Esophagus muscularis mucosa (tissue), 4 donors: ENCODE results near the gene HABP4. TPM values are rescaled to one million over a fixed set of nuclear protein-coding genes. Genes with fewer than 3 reads are reported as not detected.

Experiments used
- DNase-seq: peaks from one replicate; pipeline ENCODE4 v3.0.0-alpha.2; 2017; ENCODE audit errors: extremely low spot score
- H3K27ac ChIP-seq, 4 donors: fragments of 200-600 bp; sonication (generic); replicated peaks in 1 of 4; 1 replicate in 3 of 4; 2 replicates in 1 of 4; pipeline ENCODE4 v1.5.1; 2016 to 2019; ENCODE audit warnings: mild to moderate bottlenecking in 1 of 4
- H3K27me3 ChIP-seq, 4 donors: fragments of 200-600 bp; sonication (generic); one replicate each; pipeline versions ENCODE4 v1.5.1 to v1.6.0; 2016 to 2019
- H3K36me3 ChIP-seq, 4 donors: fragments of 200-600 bp; sonication (generic); one replicate each; pipeline ENCODE4 v1.5.1; 2016 to 2019
- H3K4me1 ChIP-seq, 4 donors: fragments of 200-600 bp; sonication (generic); one replicate each; pipeline ENCODE4 v1.5.1; 2016 to 2019
- H3K4me3 ChIP-seq, 4 donors: fragments of 200-600 bp; sonication (generic); 1 replicate in 2 of 4; 2 replicates in 2 of 4; pipeline ENCODE4 v1.5.1; 2016 to 2019; ENCODE audit warnings: mild to moderate bottlenecking in 4 of 4, moderate library complexity in 1 of 4
- H3K9me3 ChIP-seq, 4 donors: fragments of 200-600 bp; sonication (generic); 1 replicate in 3 of 4; 2 replicates in 1 of 4; pipeline ENCODE4 v1.5.1; 2016 to 2019
- CTCF ChIP-seq, 3 experiments: fragments of 200-600 bp in 2 of 3; fragments of 450-650 bp in 1 of 3; sonication (generic) in 2 of 3; IDR thresholded peaks; one replicate each; pipeline ENCODE4 v1.5.1; 2017 to 2019; ENCODE audit warnings: antibody characterized with exemption in 3 of 3, mild to moderate bottlenecking in 2 of 3, moderate library complexity in 1 of 3
- EP300 ChIP-seq: sonication (generic); formaldehyde crosslinking; IDR thresholded peaks from one replicate; pipeline ENCODE4 v1.6.1; 2017; ENCODE audit warnings: antibody characterized with exemption
- POLR2A ChIP-seq: fragments of 450-650 bp; IDR thresholded peaks from one replicate; pipeline ENCODE4 v1.6.1; 2017; ENCODE audit warnings: antibody characterized with exemption, moderate library complexity, mild to moderate bottlenecking, low read depth
- POLR2AphosphoS5 ChIP-seq, 2 donors: sonication (generic); formaldehyde crosslinking; IDR thresholded peaks; one replicate each; pipeline ENCODE4 v1.6.1; 2017; ENCODE audit warnings: antibody characterized with exemption in 2 of 2
- WGBS: methylation state at CpG from one replicate; pipeline ENCODE4 v1.1.5; 2018; 5-methylcytosine and 5-hydroxymethylcytosine counted together
- intact Hi-C: fragments of 100-400 bp; cut with DNase I; formaldehyde crosslinking; loops from one replicate; pipeline ENCODE4 v1.15.1; 2023
- total RNA-seq, 4 donors: library from RNA; depleted of rRNA; stranded (reverse); fragments of >200 nt; gene quantifications; one replicate each; pipeline versions ENCODE4 v1.1.0 to v1.2.1, GENCODE V29; 2016

HABP4 gene
- total RNA-seq, 4 donors from 2014 or later: 38.4 to 97.2 (median 54.2) TPM

GRCh38 chr9:96492993-96493531 lies 43.1 kb downstream of the HABP4 start:
- no peak overlapping the region for H3K4me3 ChIP-seq
- DNase-seq: no peak
- no peaks in the 10 kb centered on the region for H3K9me3 ChIP-seq
- peaks cover 4 to 13% (median 6%) of the 10 kb centered on the region in 4 donors for H3K4me1 ChIP-seq
- peaks cover 29 to 72% (median 55%) of the 10 kb centered on the region in 4 donors for H3K36me3 ChIP-seq
- no peak for TF ChIP-seq POLR2AphosphoS5 (IDR thresholded peaks at IDR 0.05)
- TF ChIP-seq CTCF (IDR thresholded peaks at IDR 0.05): no peak
- H3K27me3 ChIP-seq: no peaks in the 10 kb centered on the region
- WGBS: 82% methylated on average over 12 of the region's 12 CpGs
- H3K27ac ChIP-seq: no peak overlapping the region
- intact Hi-C loops: no loop called here

DNA sequence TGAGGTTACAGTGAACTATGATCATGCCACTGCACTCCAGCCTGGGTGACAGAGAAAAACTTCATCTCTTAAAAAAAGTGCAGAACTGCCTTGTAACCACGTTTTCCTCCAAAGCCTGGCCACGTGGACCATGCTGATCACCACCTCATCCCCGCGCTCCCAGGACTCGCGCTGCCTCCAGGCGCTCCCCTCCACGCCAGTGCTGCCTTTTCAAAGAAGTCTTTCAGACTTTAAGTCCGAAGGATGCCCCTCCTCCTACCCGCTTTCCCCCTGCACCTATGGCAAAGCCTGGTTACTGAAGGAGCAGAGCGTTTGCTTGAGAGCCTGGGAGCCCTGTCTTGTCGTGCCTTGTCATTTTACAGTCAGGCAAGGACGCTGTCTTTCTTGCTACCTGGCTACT lies 43.8 kb downstream of the HABP4 start:
- H3K9me3 ChIP-seq: no peaks in the 10 kb centered on the region
- H3K36me3 ChIP-seq: peaks cover 24 to 65% (median 48%) of the 10 kb centered on the region in 4 donors
- intact Hi-C loops: no loop called here
- no peak for DNase-seq
- peaks cover 0 to 6% (median 2%) of the 10 kb centered on the region in 4 donors for H3K4me1 ChIP-seq
- H3K4me3 ChIP-seq: no peak overlapping the region
- 77% methylated on average over 13 of the region's 13 CpGs for WGBS
- no peaks in the 10 kb centered on the region for H3K27me3 ChIP-seq
- H3K27ac ChIP-seq: no peak overlapping the region
- TF ChIP-seq POLR2A: no peak
- no peak for TF ChIP-seq POLR2AphosphoS5 (IDR thresholded peaks at IDR 0.05)
- TF ChIP-seq EP300: no peak
- TF ChIP-seq CTCF (IDR thresholded peaks at IDR 0.05): no peak

- Histone ChIP-seq H3K27ac (no peak overlapping the region), H3K36me3 (peaks cover 18 to 60% (median 42%) of the 10 kb centered on the region in 4 donors)
- intact Hi-C loops: no loop called here
Observed at GRCh38 chr9:96494215-96494800, 44.3 kb downstream of the HABP4 start.

DNA sequence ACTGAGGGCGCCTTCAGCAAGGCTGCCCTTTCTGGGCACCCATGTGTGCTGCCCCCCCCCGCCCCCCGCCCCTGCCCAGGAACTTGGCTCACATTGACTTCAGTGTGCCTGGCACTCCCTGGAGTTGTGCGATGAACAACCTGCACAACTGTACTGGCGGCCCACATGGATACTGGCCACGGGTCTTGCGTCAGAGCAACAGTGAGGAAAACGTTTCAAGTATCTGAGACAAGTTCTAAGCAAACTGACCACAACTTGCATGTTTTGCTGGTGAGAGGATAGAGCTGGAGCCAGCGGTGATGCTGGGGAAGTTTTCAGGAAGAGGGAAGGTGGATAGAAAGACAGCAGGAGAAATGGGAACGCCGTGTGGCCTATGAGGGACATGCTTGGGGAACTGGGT lies 45.4 kb downstream of the HABP4 start:
- Histone ChIP-seq H3K36me3 (peaks cover 13 to 50% (median 34%) of the 10 kb centered on the region in 4 donors), H3K4me1 (peaks cover 0 to 6% (median 2%) of the 10 kb centered on the region in 4 donors), H3K27ac (no peak overlapping the region), H3K27me3 (no peaks in the 10 kb centered on the region), H3K9me3 (no peaks in the 10 kb centered on the region), H3K4me3 (no peak overlapping the region)
- DNase-seq: no peak
- 79% methylated on average over 9 of the region's 11 CpGs for WGBS
- TF ChIP-seq POLR2A: no peak
- TF ChIP-seq EP300: no peak
- TF ChIP-seq CTCF (IDR thresholded peaks at IDR 0.05): no peak
- TF ChIP-seq POLR2AphosphoS5 (IDR thresholded peaks at IDR 0.05): no peak
- intact Hi-C loops: no loop called here

More at GRCh38 chr9:96494215-96494800, 44.3 kb downstream of the HABP4 start:
- WGBS: 88% methylated on average over 8 of the region's 8 CpGs
- Histone ChIP-seq H3K9me3 (no peaks in the 10 kb centered on the region), H3K27me3 (no peaks in the 10 kb centered on the region), H3K4me3 (no peak overlapping the region), H3K4me1 (peaks cover 0 to 6% (median 2%) of the 10 kb centered on the region in 4 donors)
- TF ChIP-seq POLR2AphosphoS5 (IDR thresholded peaks at IDR 0.05) (no peak), CTCF (IDR thresholded peaks at IDR 0.05) (no peak), POLR2A (no peak), EP300 (no peak)
- no peak for DNase-seq
